ENCODE results near the gene BMPR1A.
"Not testable (repeated sequence)": the region's sequence is repeated elsewhere in the genome, so short reads cannot be mapped to it uniquely, and the experiment has no call there.

Gene BMPR1A

DNA sequence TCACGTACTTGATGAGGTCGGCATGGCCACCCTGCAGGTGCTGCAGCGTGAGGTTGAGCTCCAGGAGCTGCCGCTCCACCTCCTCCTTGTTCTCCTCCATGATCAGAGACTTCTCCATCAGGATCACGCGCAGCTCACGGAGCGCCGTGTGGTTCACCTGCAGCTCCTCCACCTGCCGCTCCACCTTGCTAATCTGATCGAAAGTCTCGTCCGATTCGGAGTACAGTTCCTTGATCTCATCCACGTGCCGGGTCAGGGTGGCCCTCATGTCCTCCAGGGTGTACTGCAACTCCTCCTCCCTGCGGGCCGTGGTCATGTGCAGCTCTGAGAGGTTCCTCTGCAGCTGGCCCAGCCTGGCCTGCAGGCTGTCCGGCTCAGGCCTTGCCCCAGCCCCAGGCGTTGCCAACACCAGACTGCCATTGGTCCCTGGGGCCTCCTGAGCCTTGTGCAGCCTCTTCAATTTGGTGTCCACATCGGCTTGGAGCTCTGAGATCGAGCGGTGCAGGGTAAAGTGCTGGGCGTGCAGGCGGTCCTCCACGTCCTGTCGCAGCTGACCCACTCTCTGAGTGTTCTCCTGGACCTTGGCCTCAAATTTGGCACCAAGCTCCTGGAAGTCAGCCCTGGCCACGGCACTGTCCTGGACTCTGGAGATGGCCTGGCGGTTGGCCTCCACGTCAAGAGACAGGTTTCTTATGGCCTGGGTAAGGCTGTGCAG, 187.1 kb downstream of the BMPR1A start:
- no peak overlapping the region for H3K4me3 ChIP-seq (ENCODE audit: low read length)
- DNase-seq (ENCODE audit: low read depth, low spot score), result no peak

- no peak for DNase-seq (ENCODE audit: low read depth, low spot score)
- no peak overlapping the region for H3K4me3 ChIP-seq (ENCODE audit: low read length)
Observed at GRCh38 chr10:86944031-86944419, 187.6 kb downstream of the BMPR1A start.

- no peak for DNase-seq (ENCODE audit: low read depth, low spot score)
- H3K4me3 ChIP-seq (ENCODE audit: low read length), result no peak overlapping the region
Observed at GRCh38 chr10:86944471-86944870, 188.1 kb downstream of the BMPR1A start.

GRCh38 chr10:86944907-86945306, 188.5 kb downstream of the BMPR1A start:
- DNase-seq (ENCODE audit: low read depth, low spot score), result no peak
- no peak overlapping the region for H3K4me3 ChIP-seq (ENCODE audit: low read length)

- no peak overlapping the region for H3K4me3 ChIP-seq (ENCODE audit: low read length)
- peak; percentile 84 for DNase-seq (ENCODE audit: low read depth, low spot score)
Observed at GRCh38 chr10:86945361-86946212, 189.2 kb downstream of the BMPR1A start.

DNA sequence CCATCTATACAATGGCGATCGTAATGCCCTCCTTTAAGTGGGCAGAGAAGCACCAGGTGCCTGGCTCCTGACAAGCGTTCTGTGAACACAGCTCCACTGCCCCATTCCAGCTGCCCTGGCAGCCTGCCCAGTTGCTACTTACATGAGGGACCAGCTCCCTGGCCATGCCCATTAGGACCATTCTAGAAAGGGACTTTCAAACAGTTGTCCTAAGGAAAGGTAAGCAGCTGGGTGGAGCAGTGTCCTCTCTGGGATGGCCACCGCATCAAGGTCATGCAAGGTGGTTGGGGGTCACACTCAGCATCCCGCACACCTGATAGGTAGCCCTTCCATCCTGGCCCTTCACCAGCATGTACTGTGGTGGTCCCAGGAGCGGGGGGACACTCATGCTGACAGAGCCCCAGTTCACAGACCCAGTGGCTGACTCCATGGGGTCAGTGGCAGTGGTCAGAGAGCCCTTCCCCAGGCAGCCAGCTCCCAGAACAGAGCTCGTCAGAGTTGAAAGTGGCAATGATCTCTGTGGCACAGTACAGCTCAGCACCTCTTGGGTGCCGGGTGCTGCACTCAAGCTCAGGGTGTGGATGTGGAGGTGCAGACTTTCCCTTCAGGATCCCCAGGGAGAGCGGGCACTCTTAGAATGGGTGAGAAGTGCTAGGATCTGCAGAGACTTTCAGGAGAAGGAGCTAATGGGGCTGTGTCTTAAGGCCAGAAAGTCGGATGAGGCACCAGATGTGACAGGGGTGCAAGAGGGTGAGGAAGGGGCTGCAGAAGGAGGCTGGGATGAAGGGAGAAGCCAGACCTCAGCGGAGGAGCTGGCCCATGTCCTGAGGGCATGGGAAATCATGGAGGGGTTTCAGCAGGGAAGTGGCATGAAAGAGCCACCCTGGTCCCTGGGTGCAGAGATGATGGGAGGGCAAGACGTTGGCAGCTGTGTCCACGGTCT, 190.1 kb downstream of the BMPR1A start:
- DNase-seq (ENCODE audit: low read depth, low spot score), result no peak
- H3K4me3 ChIP-seq (ENCODE audit: low read length), result no peak overlapping the region

DNA sequence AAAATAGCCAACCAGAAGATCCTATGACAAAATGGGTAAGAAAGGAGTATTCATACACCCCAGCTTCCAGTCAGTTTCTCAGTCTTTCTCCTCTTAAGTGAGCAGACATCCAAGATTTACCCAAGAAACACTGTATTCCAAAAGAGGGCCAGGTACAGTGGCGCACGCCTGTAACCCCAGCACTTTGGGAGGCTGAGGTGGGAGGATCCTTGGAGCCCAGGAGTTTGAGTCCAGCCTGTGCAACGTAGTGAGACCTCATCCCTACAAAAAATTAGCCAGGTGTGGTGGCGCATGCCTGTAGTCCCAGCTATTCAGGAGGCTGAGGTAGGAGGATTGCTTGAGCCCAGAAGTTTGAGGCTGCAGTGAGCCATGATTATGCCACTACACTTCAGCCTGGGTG, 191.4 kb downstream of the BMPR1A start:
- not testable (repeated sequence) for H3K4me3 ChIP-seq (ENCODE audit: low read length); DNase-seq (ENCODE audit: low read depth, low spot score)

DNA sequence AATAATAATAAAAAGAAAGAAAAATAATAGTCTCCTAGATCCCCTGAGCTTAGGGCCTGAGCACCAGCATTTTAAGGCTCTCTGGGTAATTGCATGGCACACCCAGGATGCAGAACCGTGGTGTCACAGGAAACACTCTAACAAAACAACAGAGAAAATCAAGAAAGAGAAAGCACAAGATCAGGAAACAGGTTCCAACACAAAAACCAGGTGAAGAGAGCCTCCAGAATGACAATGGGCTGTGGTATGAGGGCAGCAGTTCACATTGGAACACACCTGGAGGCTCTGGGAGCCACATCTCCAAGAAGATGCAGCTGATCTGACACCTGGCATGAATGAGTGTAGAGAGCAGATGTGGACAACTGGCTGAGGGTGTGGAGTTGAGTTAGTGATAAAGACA, 193.9 kb downstream of the BMPR1A start:
- DNase-seq (ENCODE audit: low read depth, low spot score), result peak; percentile 55
- no peak overlapping the region for H3K4me3 ChIP-seq (ENCODE audit: low read length)

DNA sequence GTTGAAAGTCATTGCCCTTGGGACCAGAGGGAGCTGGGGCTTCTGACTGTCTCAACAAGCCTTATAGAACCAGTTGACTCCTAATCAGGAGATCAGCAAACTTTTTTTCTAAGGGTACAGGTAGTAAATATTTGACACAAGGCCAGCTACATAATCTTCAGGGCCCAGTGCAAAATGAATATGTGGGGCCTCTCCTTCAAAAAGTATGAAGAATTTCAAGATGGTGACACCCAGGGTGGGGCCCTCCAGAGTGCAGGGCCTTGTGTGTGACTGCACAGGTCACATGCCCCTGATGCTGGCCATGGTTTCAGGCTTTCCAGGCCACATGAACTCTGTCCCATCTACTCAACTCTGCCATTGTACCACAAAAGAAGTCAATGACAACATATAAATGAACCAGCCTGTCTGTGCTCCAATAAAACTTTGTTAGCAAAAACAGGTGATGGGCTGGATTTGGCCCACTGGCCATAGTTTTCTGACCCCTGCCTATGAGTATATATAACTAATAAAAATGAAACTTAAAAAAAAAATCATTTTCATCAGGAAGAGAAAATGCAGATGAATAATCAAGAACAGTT, 194.9 kb downstream of the BMPR1A start:
- no peak overlapping the region for H3K4me3 ChIP-seq (ENCODE audit: low read length)
- no peak for DNase-seq (ENCODE audit: low read depth, low spot score)

DNA sequence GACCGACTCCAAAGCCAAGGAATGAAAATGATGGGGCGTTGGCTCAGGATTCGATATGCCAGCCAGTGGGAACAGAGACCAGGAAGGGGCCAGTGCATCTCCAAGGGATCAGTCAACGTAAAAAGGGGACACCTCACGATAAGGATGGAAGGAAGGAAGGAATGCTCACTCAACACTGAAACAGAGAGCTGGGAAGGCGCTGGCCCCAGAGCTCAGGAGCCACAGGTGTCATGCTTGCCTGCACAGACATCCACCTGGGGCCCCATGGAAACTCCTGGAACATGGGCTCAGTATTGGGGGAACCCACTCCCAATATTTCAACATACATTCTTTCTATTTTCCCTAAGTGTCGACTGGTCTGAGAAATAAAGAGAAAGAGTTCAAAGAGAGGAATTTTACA, 195.7 kb downstream of the BMPR1A start:
- no peak overlapping the region for H3K4me3 ChIP-seq (ENCODE audit: low read length)
- no peak for DNase-seq (ENCODE audit: low read depth, low spot score)

DNA sequence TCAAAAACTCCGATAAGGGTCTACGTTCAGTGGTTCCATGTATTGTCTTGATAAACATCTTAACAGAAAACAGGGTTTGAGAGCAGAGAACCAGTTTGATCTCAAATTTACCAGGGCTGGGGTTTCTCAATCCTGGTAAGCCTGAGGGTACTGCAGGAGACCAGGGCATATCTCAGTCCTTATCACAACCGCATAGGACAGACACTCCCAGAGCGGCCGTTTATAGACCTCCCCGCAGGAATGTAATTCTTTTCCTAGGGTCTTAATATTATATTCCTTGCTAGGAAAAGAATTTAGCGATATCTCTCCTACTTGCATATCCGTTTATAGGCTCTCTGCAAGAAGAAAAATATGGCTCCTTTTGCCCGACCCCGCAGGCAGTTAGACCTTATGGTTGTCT, 196.3 kb downstream of the BMPR1A start:
- DNase-seq (ENCODE audit: low read depth, low spot score); H3K4me3 ChIP-seq (ENCODE audit: low read length): not testable (repeated sequence)

- no peak for DNase-seq (ENCODE audit: low read depth, low spot score)
- no peak overlapping the region for H3K4me3 ChIP-seq (ENCODE audit: low read length)
Observed at GRCh38 chr10:86953747-86954680, 197.6 kb downstream of the BMPR1A start.

GRCh38 chr10:86954681-86955500, 198.5 kb downstream of the BMPR1A start:
- no peak overlapping the region for H3K4me3 ChIP-seq (ENCODE audit: low read length)
- no peak for DNase-seq (ENCODE audit: low read depth, low spot score)

- H3K4me3 ChIP-seq (ENCODE audit: low read length), result no peak overlapping the region
- DNase-seq (ENCODE audit: low read depth, low spot score), result no peak
Observed at GRCh38 chr10:86955501-86956194, 199.2 kb downstream of the BMPR1A start.

DNA sequence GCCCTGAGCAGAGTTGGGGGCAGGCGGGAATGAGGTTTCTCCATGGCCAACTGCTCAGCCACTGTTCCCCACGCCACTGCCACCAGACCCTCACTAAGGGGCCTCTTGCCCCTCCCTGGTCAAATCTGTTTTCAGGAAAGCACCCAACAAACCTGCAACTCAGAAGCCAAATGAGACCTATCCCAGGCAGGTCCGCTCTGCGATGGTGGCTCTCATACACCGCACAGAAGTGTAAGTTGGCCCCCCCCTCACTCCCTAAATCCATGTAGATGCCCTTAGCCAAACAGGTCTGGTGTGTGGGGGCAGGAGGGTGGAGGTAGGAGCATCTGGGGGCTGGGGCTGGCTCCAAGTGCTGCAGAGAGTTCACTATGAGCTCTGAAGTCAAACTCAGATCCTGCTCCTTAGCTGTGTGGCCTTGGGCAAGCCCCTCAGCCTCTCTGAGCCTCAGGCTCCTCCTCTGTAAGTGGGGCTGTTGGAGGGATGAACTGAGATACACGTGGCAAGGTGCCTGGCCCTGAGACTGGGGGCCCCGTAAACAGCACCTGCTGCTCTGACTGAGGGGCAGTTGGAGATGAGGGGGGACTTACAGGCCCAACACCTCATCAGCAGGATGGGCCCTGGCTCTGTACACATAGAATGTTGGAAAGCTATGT, 199.9 kb downstream of the BMPR1A start:
- DNase-seq (ENCODE audit: low read depth, low spot score), result no peak
- H3K4me3 ChIP-seq (ENCODE audit: low read length), result no peak overlapping the region

DNA sequence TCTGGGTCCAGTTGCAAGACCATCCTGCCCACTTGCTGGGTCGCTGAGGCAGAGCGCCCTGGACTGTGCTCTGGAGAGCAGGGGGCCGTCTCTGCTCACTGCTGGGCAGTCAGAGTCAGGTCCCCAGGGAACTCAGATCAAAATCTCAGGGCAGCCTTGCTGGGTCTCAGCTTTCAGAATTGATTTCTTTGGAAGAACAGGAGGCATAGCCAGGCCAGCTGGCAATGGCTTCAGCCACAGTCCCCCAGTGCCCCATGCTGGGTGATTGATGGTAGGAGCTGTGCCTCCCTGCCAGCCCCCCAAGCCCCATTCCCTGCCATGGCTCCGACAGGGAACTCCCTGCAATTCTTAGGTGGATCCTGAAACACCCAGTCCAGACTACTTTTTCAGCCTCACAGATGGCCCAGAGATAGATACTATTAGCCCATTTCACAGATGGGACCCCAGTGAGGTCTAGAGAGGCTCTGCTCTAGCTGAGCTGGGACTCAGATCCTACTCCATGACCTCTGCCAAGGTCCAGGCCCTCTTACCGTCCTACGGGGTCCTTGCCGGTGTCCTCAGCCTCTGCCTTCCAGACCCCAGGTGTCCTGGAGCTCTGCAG, 200.5 kb downstream of the BMPR1A start:
- H3K4me3 ChIP-seq (ENCODE audit: low read length), result no peak overlapping the region
- DNase-seq (ENCODE audit: low read depth, low spot score), result no peak
